Peyer's patch (tissue), 4 donors: Measurements from ENCODE around the gene CFAP69.
"Not testable (repeated sequence)": the region's sequence is repeated elsewhere in the genome, so short reads cannot be mapped to it uniquely, and the experiment has no call there.

Experiments used
- POLR2A ChIP-seq, 2 donors: fragments of 450-650 bp; IDR thresholded peaks; one replicate each; pipeline ENCODE4 v1.5.1; 2017; ENCODE audit warnings: antibody characterized with exemption in 2 of 2, mild to moderate bottlenecking in 2 of 2, moderate library complexity in 2 of 2
- TF ChIP-seq, protein P1 (sequence below), 6 experiments: fragments of 450-650 bp in 4 of 6; fragments of 200-600 bp in 2 of 6; sonication (generic) in 1 of 6; IDR thresholded peaks; one replicate each; pipeline ENCODE4 v1.5.1; 2017 to 2019; ENCODE audit warnings: antibody characterized with exemption in 6 of 6, mild to moderate bottlenecking in 3 of 6, moderate library complexity in 1 of 6

DNA sequence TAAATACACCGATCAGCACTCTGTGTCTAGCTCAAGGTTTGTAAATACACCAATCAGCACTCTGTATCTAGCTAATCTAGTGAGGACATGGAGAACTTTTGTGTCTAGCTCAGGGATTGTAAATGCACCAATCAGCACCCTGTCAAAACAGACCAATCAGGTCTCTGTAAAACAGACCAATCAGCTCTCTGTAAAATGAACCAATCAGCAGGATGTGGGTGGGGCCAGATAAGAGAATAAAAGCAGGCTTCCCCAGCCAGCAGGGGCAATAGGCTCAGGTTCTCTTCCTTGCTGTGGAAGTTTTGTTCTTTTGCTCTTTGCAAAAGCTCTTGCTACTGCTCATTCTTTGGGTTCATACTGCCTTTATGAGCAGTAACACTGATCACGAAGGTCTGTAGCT lies 90.0 kb downstream of the CFAP69 start:
- TF ChIP-seq, protein P1, sequence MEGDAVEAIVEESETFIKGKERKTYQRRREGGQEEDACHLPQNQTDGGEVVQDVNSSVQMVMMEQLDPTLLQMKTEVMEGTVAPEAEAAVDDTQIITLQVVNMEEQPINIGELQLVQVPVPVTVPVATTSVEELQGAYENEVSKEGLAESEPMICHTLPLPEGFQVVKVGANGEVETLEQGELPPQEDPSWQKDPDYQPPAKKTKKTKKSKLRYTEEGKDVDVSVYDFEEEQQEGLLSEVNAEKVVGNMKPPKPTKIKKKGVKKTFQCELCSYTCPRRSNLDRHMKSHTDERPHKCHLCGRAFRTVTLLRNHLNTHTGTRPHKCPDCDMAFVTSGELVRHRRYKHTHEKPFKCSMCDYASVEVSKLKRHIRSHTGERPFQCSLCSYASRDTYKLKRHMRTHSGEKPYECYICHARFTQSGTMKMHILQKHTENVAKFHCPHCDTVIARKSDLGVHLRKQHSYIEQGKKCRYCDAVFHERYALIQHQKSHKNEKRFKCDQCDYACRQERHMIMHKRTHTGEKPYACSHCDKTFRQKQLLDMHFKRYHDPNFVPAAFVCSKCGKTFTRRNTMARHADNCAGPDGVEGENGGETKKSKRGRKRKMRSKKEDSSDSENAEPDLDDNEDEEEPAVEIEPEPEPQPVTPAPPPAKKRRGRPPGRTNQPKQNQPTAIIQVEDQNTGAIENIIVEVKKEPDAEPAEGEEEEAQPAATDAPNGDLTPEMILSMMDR (IDR thresholded peaks at IDR 0.05): not testable (repeated sequence)
- TF ChIP-seq POLR2A (IDR thresholded peaks at IDR 0.05): not testable (repeated sequence)
